Measurements from ENCODE around the gene CROT.

DNA sequence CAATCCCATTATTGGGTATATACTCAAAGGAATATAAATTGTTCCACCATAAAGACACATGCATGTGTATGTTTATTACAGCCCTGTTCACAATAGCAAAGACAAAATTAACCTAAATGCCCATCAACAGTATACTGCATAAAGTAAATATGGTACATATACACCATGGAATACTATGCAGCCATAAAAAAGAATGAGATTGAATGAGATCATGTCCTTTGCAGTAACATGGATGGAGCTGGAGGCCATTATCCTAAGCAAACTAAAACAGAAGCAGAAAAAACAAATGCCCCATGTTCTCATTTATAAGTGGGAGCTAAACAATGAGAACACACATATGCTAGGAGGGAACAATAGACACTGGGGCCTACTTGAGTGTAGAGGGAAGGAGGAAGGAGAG lies 44.7 kb upstream of the CROT start:
- TF ChIP-seq CTCF (IDR thresholded peaks at IDR 0.05) (no peak), POLR2A (IDR thresholded peaks at IDR 0.05) (no peak)
